ENCODE results near the gene NACC2. TPM values are rescaled to one million over a fixed set of nuclear protein-coding genes. Genes with fewer than 3 reads are reported as not detected.

Gene NACC2
- total RNA-seq, 4 donors from 2014 or later, result 93.8 to 192 (median 142) TPM

GRCh38 chr9:136009516-136009915 lies 85.6 kb downstream of the NACC2 start:
- peak overlapping the region in 3 of 4 donors; percentile 64 to 80 (median 66) for H3K27ac ChIP-seq (replicated peaks in 1 of 4)
- no peak for DNase-seq (ENCODE audit: extremely low spot score)
- no peaks in the 10 kb centered on the region for H3K9me3 ChIP-seq
- TF ChIP-seq EP300 (IDR thresholded peaks at IDR 0.05) (no peak), POLR2A (IDR thresholded peaks at IDR 0.05; ENCODE audit: low read depth) (no peak), POLR2AphosphoS5 (IDR thresholded peaks at IDR 0.05) (no peak), CTCF (IDR thresholded peaks at IDR 0.05) (no peak)
- no peaks in the 10 kb centered on the region for H3K27me3 ChIP-seq
- H3K36me3 ChIP-seq, result peaks cover 24 to 64% (median 58%) of the 10 kb centered on the region in 4 donors
- 86% methylated on average over 14 of the region's 16 CpGs for WGBS
- no peak overlapping the region for H3K4me3 ChIP-seq
- intact Hi-C loops (cut with DNase I), result no loop called here
- H3K4me1 ChIP-seq, result peaks cover 20 to 91% (median 72%) of the 10 kb centered on the region in 4 donors

- DNase-seq (ENCODE audit: extremely low spot score), result no peak
- Histone ChIP-seq H3K9me3 (no peaks in the 10 kb centered on the region), H3K36me3 (peaks cover 24 to 56% (median 54%) of the 10 kb centered on the region in 4 donors), H3K27me3 (no peaks in the 10 kb centered on the region), H3K4me1 (peaks cover 24 to 91% (median 76%) of the 10 kb centered on the region in 4 donors), H3K27ac (replicated peaks in 1 of 4) (peak overlapping the region; percentile 18 to 80 (median 47)), H3K4me3 (no peak overlapping the region)
- no peak for TF ChIP-seq EP300 (IDR thresholded peaks at IDR 0.05)
- TF ChIP-seq POLR2A (IDR thresholded peaks at IDR 0.05; ENCODE audit: low read depth), result no peak
- no peak for TF ChIP-seq POLR2AphosphoS5 (IDR thresholded peaks at IDR 0.05)
- TF ChIP-seq CTCF (IDR thresholded peaks at IDR 0.05), result no peak
- WGBS, result 90% methylated on average over 21 of the region's 21 CpGs
- intact Hi-C loops (cut with DNase I), result no loop called here
Measured at GRCh38 chr9:136008693-136008997, 86.4 kb downstream of the NACC2 start.

GRCh38 chr9:136007934-136008692 lies 87.0 kb downstream of the NACC2 start:
- Histone ChIP-seq H3K27me3 (no peaks in the 10 kb centered on the region), H3K4me3 (no peak overlapping the region), H3K4me1 (peaks cover 29 to 91% (median 76%) of the 10 kb centered on the region in 4 donors), H3K36me3 (peaks cover 24 to 51% (median 49%) of the 10 kb centered on the region in 4 donors), H3K27ac (replicated peaks in 1 of 4) (peak overlapping the region; percentile 28 to 80 (median 47)), H3K9me3 (no peaks in the 10 kb centered on the region)
- intact Hi-C loops (cut with DNase I), result no loop called here
- 71% methylated on average over 19 of the region's 24 CpGs for WGBS
- DNase-seq (ENCODE audit: extremely low spot score), result no peak
- TF ChIP-seq CTCF (IDR thresholded peaks at IDR 0.05), result no peak
- TF ChIP-seq POLR2AphosphoS5 (IDR thresholded peaks at IDR 0.05), result no peak
- TF ChIP-seq POLR2A (IDR thresholded peaks at IDR 0.05; ENCODE audit: low read depth), result no peak
- no peak for TF ChIP-seq EP300 (IDR thresholded peaks at IDR 0.05)

GRCh38 chr9:136007276-136007933 lies 87.7 kb downstream of the NACC2 start:
- 81% methylated on average over 30 of the region's 36 CpGs for WGBS
- H3K27ac ChIP-seq (replicated peaks in 1 of 4), result peak overlapping the region; percentile 28 to 80 (median 47)
- no peaks in the 10 kb centered on the region for H3K9me3 ChIP-seq
- intact Hi-C loops (cut with DNase I), result no loop called here
- H3K4me1 ChIP-seq, result peaks cover 30 to 91% (median 76%) of the 10 kb centered on the region in 4 donors
- H3K4me3 ChIP-seq, result no peak overlapping the region
- DNase-seq (ENCODE audit: extremely low spot score), result no peak
- TF ChIP-seq POLR2AphosphoS5 (IDR thresholded peaks at IDR 0.05) (peak in 1 of 2 donors; percentile 4), CTCF (IDR thresholded peaks at IDR 0.05) (no peak)
- H3K27me3 ChIP-seq, result no peaks in the 10 kb centered on the region
- peaks cover 24 to 46% (median 44%) of the 10 kb centered on the region in 4 donors for H3K36me3 ChIP-seq

Measured in esophagus muscularis mucosa (tissue), 4 donors.